Upper lobe of left lung (tissue), 4 donors: ENCODE data around the gene EMC1.

Source experiments
- CTCF ChIP-seq, 6 experiments: fragments of 450-650 bp in 4 of 6; fragments of 200-600 bp in 2 of 6; sonication (generic) in 2 of 6; IDR thresholded peaks; one replicate each; pipeline ENCODE4 v1.5.1; 2016 to 2019; ENCODE audit warnings: antibody characterized with exemption in 6 of 6
- POLR2A ChIP-seq, 4 donors: fragments of 450-650 bp; IDR thresholded peaks; one replicate each; pipeline ENCODE4 v1.5.1; 2016 to 2017; ENCODE audit warnings: antibody characterized with exemption in 4 of 4, mild to moderate bottlenecking in 2 of 4

GRCh38 chr1:19204446-19205266, 46.7 kb downstream of the EMC1 start:
- TF ChIP-seq CTCF (IDR thresholded peaks at IDR 0.05) (no peak), POLR2A (IDR thresholded peaks at IDR 0.05) (no peak)
